Heart right ventricle (tissue), 16 donors: ENCODE results near the gene ADSS1. TPM values are rescaled to one million over a fixed set of nuclear protein-coding genes. Genes with fewer than 3 reads are reported as not detected.

Experiments
- ATAC-seq, 8 donors: fragments of 200-7000 bp; cut with Tn5 transposase; one replicate each; pipeline ENCODE4 v1.9.1; 2020; ENCODE audit warnings: mild to moderate bottlenecking in 8 of 8, moderate library complexity in 8 of 8, moderate number of reproducible peaks in 1 of 8
- DNase-seq, 2 donors: peaks; one replicate each; pipeline ENCODE4 v3.0.0-alpha.2; 2020
- H3K27ac ChIP-seq, 10 donors: fragments of 200-600 bp; sonication (generic) in 2 of 10; one replicate each; pipeline versions ENCODE4 v1.5.0 to v1.8.0; 2020 to 2022; ENCODE audit warnings: mild to moderate bottlenecking in 3 of 10
- H3K27me3 ChIP-seq, 7 donors: fragments of 200-600 bp; one replicate each; pipeline ENCODE4 v1.8.0; 2021 to 2022; ENCODE audit warnings: mild to moderate bottlenecking in 2 of 7
- H3K36me3 ChIP-seq, 9 donors: fragments of 200-600 bp; sonication (generic) in 1 of 9; one replicate each; pipeline versions ENCODE4 v1.5.0 to v1.8.0; 2020 to 2022; ENCODE audit warnings: mild to moderate bottlenecking in 2 of 9
- H3K4me1 ChIP-seq, 9 donors: fragments of 200-600 bp; sonication (generic) in 1 of 9; one replicate each; pipeline versions ENCODE4 v1.5.0 to v1.8.0; 2020 to 2022; ENCODE audit warnings: mild to moderate bottlenecking in 4 of 9
- H3K4me3 ChIP-seq, 10 donors: fragments of 200-600 bp; sonication (generic) in 2 of 10; one replicate each; pipeline versions ENCODE4 v1.5.0 to v1.8.0; 2020 to 2022; ENCODE audit warnings: mild to moderate bottlenecking in 7 of 10, moderate library complexity in 2 of 10
- H3K9me3 ChIP-seq, 11 donors: fragments of 200-600 bp in 10 of 11; sonication (generic) in 2 of 11; one replicate each; pipeline versions ENCODE4 v1.5.0 to v1.8.0; 2013 to 2022; ENCODE audit warnings: mild to moderate bottlenecking in 2 of 11, control low read depth in 1 of 11, moderate library complexity in 1 of 11
- CTCF ChIP-seq, 9 donors: fragments of 200-600 bp; sonication (generic) in 2 of 9; IDR thresholded peaks; one replicate each; pipeline versions ENCODE4 v1.5.0 to v1.8.0; 2021 to 2022; ENCODE audit warnings: antibody characterized with exemption in 9 of 9, mild to moderate bottlenecking in 5 of 9, moderate library complexity in 1 of 9
- WGBS, 2 donors: extraction: QIAGEN DNeasy Blood & Tissue Kit; methylation state at CpG; one replicate each; pipeline ENCODE4 v1.1.7; 2013; ENCODE audit warnings: inconsistent platforms in 1 of 2; 5-methylcytosine and 5-hydroxymethylcytosine counted together
- intact Hi-C, 10 donors: fragments of 100-400 bp; cut with DNase I; formaldehyde crosslinking; loops; one replicate each; pipeline versions ENCODE4 v1.11.1 to v1.14.2; 2022
- polyA plus RNA-seq, 2 donors: library from polyadenylated mRNA; stranded (reverse); fragments of 200-250 nt; gene quantifications; one replicate each; pipeline ENCODE4 v1.2.3, GENCODE V29; 2013
- total RNA-seq, 10 donors: library from RNA; stranded (reverse); fragmentation: NEBNext Ultra II Directional in 3 of 10; extraction: Animal tissue kit (Norgen Biotek cat#: 25700) in 3 of 10; gene quantifications; one replicate each; pipeline versions ENCODE4 v1.2.1 to v1.2.4, GENCODE V29; 2021 to 2023
- donor health status: Arrhythmogenic right ventricular cardiomyopathy.
- donor health status: ischemic (EF 13 %, LVEDD 7.1; RV severe dilation, severe dysfunction).
- donor health status: healthy with polysubstance abuse.
- donor health status: DM: no; HTN: yes; CAD: no.
- donor health status: DM: no; HTN: no; CAD: no.
- donor health status: ischemic (EF 25% LVEDD 6.9; RV normal size, moderate dysfunction).
- donor health status: ischemic (EF 25% LVEDD 5.7; RV mildly dilated, moderate dysfunction).
- donor health status: healthy.
- donor health status: DM: yes; HTN: yes; CAD: no.
- donor health status: Ischemic cardiomyopathy.
- donor health status: ischemic (EF 35%, LVEDD 5.7; RV mildly dilated, moderate dysfunction).
- donor health status: nonischemic (EF 11% LVEDD 7.7; RV severe dilation, severe dysfunction).
- donor health status: DM: yes; HTN: yes; CAD: no.
- donor health status: PGD.
- donor health status: ischemic (EF 29% LVEDD 5.4; RV normal size, mild dysfunction).
- donor health status: nonischemic (EF 23%, LVEDD 6.1; RV moderate dilation, normal function).

Gene ADSS1
- total and polyA plus RNA-seq, 12 donors: 74.6 to 295 (median 195) TPM

DNA sequence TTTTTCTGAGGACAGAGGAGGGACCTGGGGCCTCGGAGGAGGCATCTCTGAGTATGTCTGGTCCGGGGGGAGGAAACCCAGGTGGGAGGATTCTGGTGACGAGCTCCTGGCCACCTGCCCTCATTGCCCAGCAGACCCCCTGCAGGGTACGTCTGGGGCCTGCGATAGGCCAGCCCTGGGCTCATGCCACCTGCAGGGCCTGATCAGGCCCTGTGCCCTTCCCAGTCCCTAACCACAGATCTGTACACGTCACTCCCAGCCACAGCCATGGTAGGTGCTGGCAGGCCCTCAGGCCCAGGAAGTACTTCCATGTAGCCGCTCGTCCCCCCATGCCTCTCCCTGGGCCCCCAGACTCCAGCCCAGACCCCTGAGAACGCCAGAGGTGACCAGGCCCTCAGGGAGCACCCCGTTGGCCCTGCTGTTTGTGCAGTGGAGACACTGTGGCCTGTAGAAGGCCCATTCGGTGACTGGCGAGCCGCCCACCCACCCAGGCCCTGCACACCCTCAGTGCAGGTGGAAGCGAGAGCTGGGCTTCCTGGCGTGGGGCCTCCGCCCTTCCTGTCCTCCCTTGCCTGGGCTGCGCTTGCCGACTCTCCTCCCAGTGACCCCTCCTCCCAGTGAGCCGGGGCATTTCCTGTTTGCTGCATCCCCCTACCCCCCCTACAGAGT, 28.9 kb upstream of the ADSS1 start:
- ATAC-seq: peak; percentile 5 to 49 (median 34)
- H3K9me3 ChIP-seq: no peaks in the 10 kb centered on the region
- H3K27me3 ChIP-seq: no peaks in the 10 kb centered on the region
- peak overlapping the region in 5 of 10 donors; percentile 3 to 27 (median 15) for H3K4me3 ChIP-seq
- peaks cover 0 to 29% (median 0%) of the 10 kb centered on the region in 9 donors for H3K36me3 ChIP-seq
- H3K4me1 ChIP-seq: peaks cover 64 to 100% (median 99%) of the 10 kb centered on the region in 9 donors
- DNase-seq: peak in 1 of 2 donors; percentile 70
- H3K27ac ChIP-seq: peak overlapping the region; percentile 65 to 90 (median 76)
- WGBS, 2 donors: 45 to 56% methylated on average over 19 of the region's 19 CpGs
- intact Hi-C loops: loop anchor here in 2 of 10 donors (5.0 kb wide), 1 partner anchor 38 kb away; no protein-coding TSS in a partner anchor
- TF ChIP-seq CTCF (IDR thresholded peaks at IDR 0.05): no peak

GRCh38 chr14:104695660-104696000, 28.4 kb upstream of the ADSS1 start:
- peak in 5 of 9 donors; percentile 14 to 46 (median 40) for TF ChIP-seq CTCF (IDR thresholded peaks at IDR 0.05)
- Histone ChIP-seq H3K27me3 (no peaks in the 10 kb centered on the region), H3K36me3 (peaks cover 0 to 30% (median 0%) of the 10 kb centered on the region in 9 donors), H3K4me1 (peaks cover 63 to 100% (median 98%) of the 10 kb centered on the region in 9 donors), H3K4me3 (peak overlapping the region in 2 of 10 donors; percentile 6 to 17), H3K27ac (peak overlapping the region in 9 of 10 donors; percentile 65 to 90 (median 79)), H3K9me3 (no peaks in the 10 kb centered on the region)
- DNase-seq (no peak), ATAC-seq (no peak)
- intact Hi-C loops: loop anchor here in 2 of 10 donors (5.0 kb wide), 1 partner anchor 38 kb away; no protein-coding TSS in a partner anchor
- WGBS, 2 donors: 48 to 58% methylated on average over 6 of the region's 6 CpGs

DNA sequence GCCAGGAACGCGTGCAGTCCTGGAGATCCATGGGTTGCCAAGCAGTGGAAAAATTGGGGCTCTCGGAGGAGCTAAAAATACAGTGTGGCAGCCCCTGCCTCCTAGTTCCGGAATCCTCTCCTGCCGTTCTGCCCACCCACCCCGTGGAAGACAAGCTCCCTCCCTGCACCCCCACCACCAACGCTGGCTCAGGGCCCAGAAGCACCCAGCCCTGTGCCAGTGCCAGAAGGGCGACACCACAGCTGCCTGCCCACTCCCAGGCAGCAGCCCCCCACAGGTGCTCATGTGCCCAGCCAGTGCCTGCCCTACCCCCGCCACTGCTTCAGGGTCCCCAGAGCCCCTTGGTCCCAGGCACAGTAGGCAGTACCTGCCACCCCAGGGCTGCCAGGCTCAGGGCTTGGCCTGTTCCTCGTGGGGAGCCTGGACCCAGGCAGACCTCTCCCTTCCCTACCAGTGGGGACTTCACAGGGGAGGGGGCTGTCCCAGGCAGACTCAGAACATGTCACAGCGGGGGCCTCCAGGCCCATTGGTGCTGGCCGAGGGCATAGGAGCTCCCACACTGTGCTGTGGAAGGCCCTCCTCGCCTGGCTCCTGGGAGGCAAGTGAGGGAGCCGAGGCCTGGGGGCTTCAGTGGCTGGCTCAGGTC, 27.2 kb upstream of the ADSS1 start:
- 68 to 83% methylated on average over 14 of the region's 14 CpGs for WGBS, 2 donors
- no peaks in the 10 kb centered on the region for H3K9me3 ChIP-seq
- intact Hi-C loops: loop anchor here in 2 of 10 donors (5.0 kb wide), 1 partner anchor 39 kb away; no protein-coding TSS in a partner anchor

More for the DNA sequence above, 27.2 kb upstream of the ADSS1 start:
- peak overlapping the region in 8 of 10 donors; percentile 13 to 90 (median 80) for H3K27ac ChIP-seq
- ATAC-seq (no peak), DNase-seq (no peak)
- peaks cover 53 to 100% (median 91%) of the 10 kb centered on the region in 9 donors for H3K4me1 ChIP-seq
- no peak for TF ChIP-seq CTCF (IDR thresholded peaks at IDR 0.05)
- H3K27me3 ChIP-seq: no peaks in the 10 kb centered on the region
- peaks cover 0 to 42% (median 5%) of the 10 kb centered on the region in 9 donors for H3K36me3 ChIP-seq
- H3K4me3 ChIP-seq: no peak overlapping the region
